ENCODE results near the gene TMA7.

Gene TMA7

GRCh38 chr3:48422681-48423080 is 17.4 kb upstream of the TMA7 start:
- no peak for TF ChIP-seq CTCF (IDR thresholded peaks at IDR 0.05; ENCODE audit: extremely low read depth, insufficient read depth, missing control alignments)
- no peak for DNase-seq (ENCODE audit: low spot score)
- in situ Hi-C loops (cut with MboI; ENCODE audit: low pct_unique_long_range_greater_than_20kb, low sequenced_read_pairs, unreplicated experiment): no loop called here

GRCh38 chr3:48423241-48423882 is 16.7 kb upstream of the TMA7 start:
- in situ Hi-C loops (cut with MboI; ENCODE audit: low pct_unique_long_range_greater_than_20kb, low sequenced_read_pairs, unreplicated experiment): no loop called here
- DNase-seq (ENCODE audit: low spot score): no peak
- TF ChIP-seq CTCF (IDR thresholded peaks at IDR 0.05; ENCODE audit: extremely low read depth, insufficient read depth, missing control alignments): no peak

GRCh38 chr3:48423883-48424695 is 16.0 kb upstream of the TMA7 start:
- in situ Hi-C loops (cut with MboI; ENCODE audit: low pct_unique_long_range_greater_than_20kb, low sequenced_read_pairs, unreplicated experiment): no loop called here
- no peak for TF ChIP-seq CTCF (IDR thresholded peaks at IDR 0.05; ENCODE audit: extremely low read depth, insufficient read depth, missing control alignments)
- DNase-seq (ENCODE audit: low spot score): no peak

- DNase-seq (ENCODE audit: low spot score): no peak
- no peak for TF ChIP-seq CTCF (IDR thresholded peaks at IDR 0.05; ENCODE audit: extremely low read depth, insufficient read depth, missing control alignments)
- in situ Hi-C loops (cut with MboI; ENCODE audit: low pct_unique_long_range_greater_than_20kb, low sequenced_read_pairs, unreplicated experiment): no loop called here
Measured at GRCh38 chr3:48425281-48425812, 14.7 kb upstream of the TMA7 start.

GRCh38 chr3:48426401-48426909 is 13.6 kb upstream of the TMA7 start:
- in situ Hi-C loops (cut with MboI; ENCODE audit: low pct_unique_long_range_greater_than_20kb, low sequenced_read_pairs, unreplicated experiment): no loop called here
- no peak for TF ChIP-seq CTCF (IDR thresholded peaks at IDR 0.05; ENCODE audit: extremely low read depth, insufficient read depth, missing control alignments)
- no peak for DNase-seq (ENCODE audit: low spot score)

GRCh38 chr3:48426944-48427629 is 13.0 kb upstream of the TMA7 start:
- no peak for TF ChIP-seq CTCF (IDR thresholded peaks at IDR 0.05; ENCODE audit: extremely low read depth, insufficient read depth, missing control alignments)
- in situ Hi-C loops (cut with MboI; ENCODE audit: low pct_unique_long_range_greater_than_20kb, low sequenced_read_pairs, unreplicated experiment): no loop called here
- no peak for DNase-seq (ENCODE audit: low spot score)

Data from GM13977 (cell line).